Mesendoderm (in vitro differentiated cells): ENCODE data around the gene OGN.

Experiments
- DNase-seq: peaks from one replicate; pipeline ENCODE4 v3.0.0; 2013
- H2AK5ac ChIP-seq: 2 replicates; pipeline ENCODE4 v1.6.1; 2013; ENCODE audit warnings: low read length, inconsistent platforms
- H2BK120ac ChIP-seq: 2 replicates; pipeline ENCODE4 v1.6.1; 2013; ENCODE audit warnings: low read depth, mild to moderate bottlenecking, low read length, moderate library complexity, mixed read lengths
- H2BK15ac ChIP-seq: replicated peaks from 2 replicates; pipeline ENCODE4 v1.6.1; 2013; ENCODE audit warnings: low read depth, mild to moderate bottlenecking, moderate library complexity
- H2BK5ac ChIP-seq: 2 replicates; pipeline ENCODE4 v1.6.1; 2013; ENCODE audit warnings: low read length, inconsistent platforms
- H3K18ac ChIP-seq: 2 replicates; pipeline ENCODE4 v1.6.1; 2013; ENCODE audit warnings: mild to moderate bottlenecking, low read length, mixed read lengths
- H3K23ac ChIP-seq: one replicate; pipeline ENCODE4 v1.6.1; 2013; ENCODE audit warnings: low read length
- H3K27ac ChIP-seq: 2 replicates; pipeline ENCODE4 v1.5.1; 2013; ENCODE audit warnings: low read depth, mild to moderate bottlenecking, inconsistent platforms, low read length, moderate library complexity
- H3K27me3 ChIP-seq: 2 replicates; pipeline ENCODE4 v1.6.1; 2013; ENCODE audit warnings: low read length, control low read depth, mild to moderate bottlenecking, inconsistent platforms; ENCODE audit not compliant: insufficient read depth, poor library complexity
- H3K36me3 ChIP-seq: 2 replicates; pipeline ENCODE4 v1.6.1; 2013; ENCODE audit warnings: low read length, inconsistent platforms; ENCODE audit not compliant: control insufficient read depth, insufficient read depth
- H3K4ac ChIP-seq: one replicate; pipeline ENCODE4 v1.6.1; 2013; ENCODE audit warnings: low read depth, mild to moderate bottlenecking, low read length, moderate library complexity
- H3K4me1 ChIP-seq: 2 replicates; pipeline ENCODE4 v1.6.1; 2013; ENCODE audit warnings: low read depth, low read length, inconsistent platforms; ENCODE audit not compliant: control insufficient read depth
- H3K4me2 ChIP-seq: 2 replicates; pipeline ENCODE4 v1.6.1; 2013; ENCODE audit warnings: low read length
- H3K4me3 ChIP-seq: 2 replicates; pipeline ENCODE4 v1.5.1; 2013; ENCODE audit warnings: mild to moderate bottlenecking, low read length
- H3K56ac ChIP-seq: one replicate; pipeline ENCODE4 v1.6.1; 2013; ENCODE audit warnings: low read length
- H3K79me1 ChIP-seq: 2 replicates; pipeline ENCODE4 v1.6.1; 2013; ENCODE audit warnings: low read length, inconsistent platforms
- H3K79me2 ChIP-seq: 2 replicates; pipeline ENCODE4 v1.6.1; 2013; ENCODE audit warnings: mild to moderate bottlenecking, low read length; ENCODE audit not compliant: control insufficient read depth, insufficient read depth
- H3K9ac ChIP-seq: 2 replicates; pipeline ENCODE4 v1.6.1; 2013; ENCODE audit warnings: low read length, inconsistent platforms
- H4K5ac ChIP-seq: one replicate; pipeline ENCODE4 v1.6.1; 2013; ENCODE audit warnings: low read length
- H4K8ac ChIP-seq: one replicate; pipeline ENCODE4 v1.6.1; 2013; ENCODE audit warnings: low read depth, mild to moderate bottlenecking, control low read depth, low read length, moderate library complexity
- WGBS: extraction: QIAGEN DNeasy Blood & Tissue Kit; methylation state at CpG from one replicate; pipeline ENCODE4 v1.1.7; 2013; ENCODE audit warnings: low lambda C conversion rate, missing lambda C conversion rate; ENCODE audit not compliant: insufficient coverage; ENCODE audit errors: extremely low coverage; 5-methylcytosine and 5-hydroxymethylcytosine counted together

The OGN gene

DNA sequence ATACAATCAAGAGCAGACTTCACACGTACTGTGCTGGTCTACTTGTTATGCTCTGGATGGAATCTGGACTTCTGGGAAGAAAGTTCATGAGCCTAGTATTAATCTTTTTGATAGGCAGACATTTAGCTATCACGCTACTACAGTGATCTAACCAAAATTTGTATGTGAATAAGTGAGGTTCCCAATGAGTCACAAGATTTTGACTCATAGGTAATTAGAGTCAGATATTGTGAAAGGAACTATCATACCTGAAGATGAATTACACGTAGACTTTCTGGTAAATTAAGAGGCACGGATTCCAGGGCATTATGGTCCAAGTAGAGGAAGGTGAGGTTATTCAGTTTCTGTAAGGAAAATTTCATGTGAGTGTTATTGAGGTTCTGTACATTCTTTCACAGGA, 18.4 kb downstream of the OGN start:
- no peak overlapping the region for H3K9ac ChIP-seq
- no peak overlapping the region for H3K4ac ChIP-seq
- no peak for DNase-seq
- H3K23ac ChIP-seq: no peak overlapping the region
- no peak overlapping the region for H3K27ac ChIP-seq
- H3K27me3 ChIP-seq: no peaks in the 10 kb centered on the region
- no peaks in the 10 kb centered on the region for H3K79me2 ChIP-seq
- H2BK120ac ChIP-seq: no peak overlapping the region
- no peak overlapping the region for H2BK15ac ChIP-seq
- H3K56ac ChIP-seq: no peak overlapping the region
- H2AK5ac ChIP-seq: no peak overlapping the region
- no peaks in the 10 kb centered on the region for H3K36me3 ChIP-seq
- H3K4me2 ChIP-seq: no peak overlapping the region
- no peaks in the 10 kb centered on the region for H3K79me1 ChIP-seq
- no peak overlapping the region for H3K4me3 ChIP-seq
- no peak overlapping the region for H4K5ac ChIP-seq
- H2BK5ac ChIP-seq: no peak overlapping the region
- no CpG with 5 or more reads among the region's 4 CpGs for WGBS
- H3K4me1 ChIP-seq: no peaks in the 10 kb centered on the region
- no peak overlapping the region for H4K8ac ChIP-seq
- no peak overlapping the region for H3K18ac ChIP-seq

DNA sequence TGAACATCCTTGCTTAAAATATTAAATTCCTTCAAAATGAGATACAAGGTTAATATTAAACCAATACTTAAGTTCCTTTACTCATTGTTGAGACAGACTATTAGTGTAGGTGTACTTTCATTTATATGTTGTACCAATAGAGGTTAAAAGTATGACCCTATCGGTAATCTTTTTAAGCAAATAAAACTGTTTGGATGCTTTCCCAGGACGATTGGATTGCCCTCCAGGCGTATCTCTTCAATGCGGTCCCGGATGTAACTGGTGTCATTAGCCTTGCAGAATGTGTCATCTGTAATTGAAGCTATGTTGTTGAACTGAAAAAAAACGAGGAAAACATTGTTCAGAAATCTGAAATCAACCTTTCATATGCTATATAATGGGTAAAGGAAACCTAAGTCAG, 18.9 kb downstream of the OGN start:
- no CpG with 5 or more reads among the region's 6 CpGs for WGBS
- Histone ChIP-seq H3K79me1 (no peaks in the 10 kb centered on the region), H3K4ac (no peak overlapping the region), H3K9ac (no peak overlapping the region), H3K4me2 (no peak overlapping the region), H3K18ac (no peak overlapping the region), H2AK5ac (no peak overlapping the region), H2BK120ac (no peak overlapping the region), H3K27ac (no peak overlapping the region), H2BK5ac (no peak overlapping the region), H3K4me3 (no peak overlapping the region), H3K56ac (no peak overlapping the region), H3K4me1 (no peaks in the 10 kb centered on the region), H2BK15ac (no peak overlapping the region), H3K27me3 (no peaks in the 10 kb centered on the region), H3K36me3 (no peaks in the 10 kb centered on the region), H3K79me2 (no peaks in the 10 kb centered on the region), H4K5ac (no peak overlapping the region), H3K23ac (no peak overlapping the region), H4K8ac (no peak overlapping the region)
- no peak for DNase-seq

DNA sequence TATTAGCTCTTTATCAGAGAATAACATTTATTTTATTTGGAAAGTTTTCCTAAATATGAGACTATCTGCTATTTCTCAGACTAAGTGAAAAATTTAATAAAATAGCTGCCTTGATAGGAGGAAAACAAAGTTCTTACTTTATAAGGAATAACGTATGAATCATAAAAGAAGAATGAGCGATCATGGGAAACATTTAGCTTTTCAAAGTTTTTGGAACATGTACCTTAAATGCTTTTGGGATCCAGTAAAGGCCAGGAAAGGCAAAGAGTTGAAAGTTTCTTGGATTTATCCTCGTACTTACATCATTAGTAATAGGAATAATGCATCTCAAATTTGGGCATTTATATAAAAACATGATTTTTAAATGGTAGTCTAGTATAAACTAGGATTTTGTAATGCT, 19.4 kb downstream of the OGN start:
- H2AK5ac ChIP-seq: no peak overlapping the region
- no peak overlapping the region for H3K4me3 ChIP-seq
- no peaks in the 10 kb centered on the region for H3K36me3 ChIP-seq
- no peak overlapping the region for H2BK15ac ChIP-seq
- no peak overlapping the region for H2BK5ac ChIP-seq
- no peaks in the 10 kb centered on the region for H3K27me3 ChIP-seq
- H3K9ac ChIP-seq: no peak overlapping the region
- no CpG with 5 or more reads among the region's 3 CpGs for WGBS
- no peaks in the 10 kb centered on the region for H3K79me1 ChIP-seq
- no peaks in the 10 kb centered on the region for H3K79me2 ChIP-seq
- H3K56ac ChIP-seq: no peak overlapping the region
- H4K8ac ChIP-seq: no peak overlapping the region
- H4K5ac ChIP-seq: no peak overlapping the region
- H3K27ac ChIP-seq: no peak overlapping the region
- H3K4me2 ChIP-seq: no peak overlapping the region
- DNase-seq: no peak
- no peak overlapping the region for H2BK120ac ChIP-seq
- no peak overlapping the region for H3K4ac ChIP-seq
- no peak overlapping the region for H3K23ac ChIP-seq
- no peak overlapping the region for H3K18ac ChIP-seq
- H3K4me1 ChIP-seq: no peaks in the 10 kb centered on the region

DNA sequence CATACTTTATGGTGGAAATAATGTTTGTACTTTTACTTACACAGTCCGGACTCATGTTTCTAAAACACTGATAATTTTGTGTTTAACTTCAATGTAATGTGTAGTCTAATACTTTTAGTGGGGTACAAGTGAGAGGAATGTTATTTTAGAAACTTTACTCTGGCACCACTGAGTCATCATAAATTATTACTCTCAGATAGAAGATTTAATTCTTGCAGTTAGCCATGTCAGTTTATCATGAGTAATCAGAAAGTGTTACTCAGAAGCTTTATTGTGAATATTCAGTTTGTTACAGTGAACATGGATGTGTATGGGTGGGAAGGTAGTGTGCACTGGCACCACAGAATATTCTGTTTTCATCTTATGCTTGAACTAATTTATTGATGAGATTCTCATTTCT, 20.0 kb downstream of the OGN start:
- Histone ChIP-seq H3K36me3 (no peaks in the 10 kb centered on the region), H4K8ac (no peak overlapping the region), H2BK5ac (no peak overlapping the region), H3K9ac (no peak overlapping the region), H3K4me3 (no peak overlapping the region), H3K4me2 (no peak overlapping the region), H3K4ac (no peak overlapping the region), H3K79me2 (no peaks in the 10 kb centered on the region), H3K56ac (no peak overlapping the region), H3K79me1 (no peaks in the 10 kb centered on the region), H2BK120ac (no peak overlapping the region), H4K5ac (no peak overlapping the region), H2BK15ac (no peak overlapping the region), H3K18ac (no peak overlapping the region), H3K23ac (no peak overlapping the region), H2AK5ac (no peak overlapping the region), H3K4me1 (no peaks in the 10 kb centered on the region), H3K27ac (no peak overlapping the region), H3K27me3 (no peaks in the 10 kb centered on the region)
- no peak for DNase-seq
- no CpG with 5 or more reads among the region's 1 CpG for WGBS

DNA sequence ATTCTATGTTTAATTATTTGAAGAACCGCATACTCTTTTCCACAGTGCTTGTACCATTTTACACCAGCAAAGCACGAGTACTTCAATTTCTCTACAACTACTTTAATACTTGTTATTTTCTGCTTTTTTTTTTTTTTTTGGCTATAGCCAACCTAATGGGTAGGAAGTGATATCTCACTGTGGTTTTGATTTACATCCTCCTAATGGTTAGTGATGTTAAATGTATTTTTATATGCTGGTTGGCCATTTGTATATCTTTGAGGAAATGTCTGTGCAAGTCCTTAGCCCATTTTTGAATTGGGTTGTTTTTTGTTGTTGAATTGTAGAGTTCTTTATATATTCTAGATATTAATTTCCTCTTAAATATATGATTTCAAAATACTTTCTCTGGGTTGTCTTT, 22.6 kb downstream of the OGN start:
- H3K23ac ChIP-seq: no peak overlapping the region
- H3K9ac ChIP-seq: no peak overlapping the region
- no peak overlapping the region for H3K27ac ChIP-seq
- no peak overlapping the region for H3K18ac ChIP-seq
- H3K4me3 ChIP-seq: no peak overlapping the region
- no peak for DNase-seq
- no peak overlapping the region for H3K4ac ChIP-seq
- no peaks in the 10 kb centered on the region for H3K36me3 ChIP-seq
- H3K4me1 ChIP-seq: peaks cover 6% of the 10 kb centered on the region
- H3K79me1 ChIP-seq: no peaks in the 10 kb centered on the region
- no peak overlapping the region for H4K8ac ChIP-seq
- H3K79me2 ChIP-seq: no peaks in the 10 kb centered on the region
- H2AK5ac ChIP-seq: no peak overlapping the region
- no peak overlapping the region for H2BK5ac ChIP-seq
- no peak overlapping the region for H4K5ac ChIP-seq
- H2BK120ac ChIP-seq: no peak overlapping the region
- no peak overlapping the region for H2BK15ac ChIP-seq
- no peak overlapping the region for H3K4me2 ChIP-seq
- WGBS: no CpG with 5 or more reads among the region's 2 CpGs
- H3K56ac ChIP-seq: no peak overlapping the region
- no peaks in the 10 kb centered on the region for H3K27me3 ChIP-seq

DNA sequence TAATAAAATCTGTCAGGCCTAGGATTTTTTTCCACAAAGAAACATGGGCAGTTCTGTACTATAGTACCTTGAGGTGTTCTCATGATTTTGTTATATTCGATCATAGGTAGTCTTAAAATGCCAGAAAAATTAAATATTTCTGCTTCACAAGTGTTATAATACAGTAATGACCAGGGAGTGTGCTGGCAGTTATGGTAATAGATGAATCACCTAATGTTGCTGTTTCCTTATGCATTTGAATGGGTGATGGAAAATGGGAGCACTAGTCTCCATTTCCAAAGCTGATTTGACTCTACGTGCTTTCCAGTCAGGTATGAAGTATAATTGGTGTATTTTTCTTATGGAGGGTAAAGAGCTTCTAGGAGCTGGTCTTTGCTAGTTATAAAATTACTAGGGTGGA, 23.8 kb downstream of the OGN start:
- H3K36me3 ChIP-seq: no peaks in the 10 kb centered on the region
- no peak overlapping the region for H3K4me2 ChIP-seq
- DNase-seq: no peak
- no peak overlapping the region for H3K18ac ChIP-seq
- no CpG with 5 or more reads among the region's 2 CpGs for WGBS
- H3K4me3 ChIP-seq: no peak overlapping the region
- H4K8ac ChIP-seq: no peak overlapping the region
- no peak overlapping the region for H2AK5ac ChIP-seq
- H3K4me1 ChIP-seq: peaks cover 6% of the 10 kb centered on the region
- H4K5ac ChIP-seq: no peak overlapping the region
- no peaks in the 10 kb centered on the region for H3K79me1 ChIP-seq
- H3K27me3 ChIP-seq: no peaks in the 10 kb centered on the region
- no peak overlapping the region for H3K9ac ChIP-seq
- no peak overlapping the region for H3K23ac ChIP-seq
- H3K56ac ChIP-seq: no peak overlapping the region
- H2BK120ac ChIP-seq: no peak overlapping the region
- H3K79me2 ChIP-seq: no peaks in the 10 kb centered on the region
- H3K27ac ChIP-seq: no peak overlapping the region
- H2BK15ac ChIP-seq: no peak overlapping the region
- no peak overlapping the region for H2BK5ac ChIP-seq
- no peak overlapping the region for H3K4ac ChIP-seq
